ENCODE measurements around the gene SARNP. TPM values are rescaled to one million over a fixed set of nuclear protein-coding genes. Genes with fewer than 3 reads are reported as not detected.

SARNP gene
- total and polyA plus RNA-seq, 10 of the 15 experiments (the other 5 are each of a cell fraction or from before 2014, with no cell fraction given): 77.6 to 445 (median 188) TPM

- TF ChIP-seq TARDBP (IDR thresholded peaks at IDR 0.05; ENCODE audit: borderline replicate concordance) (no peak), ZNF217 (IDR thresholded peaks at IDR 0.05) (no peak), RCOR1 (conservative IDR thresholded peaks at IDR 0.05; ENCODE audit: low read depth, low read length) (no peak), BHLHE40 (IDR thresholded peaks at IDR 0.05; ENCODE audit: borderline replicate concordance in 1 of 2, low read depth in 2 of 2, low read length in 1 of 2) (no peak; a peak in 1 of 4 replicates), MTA3 (IDR thresholded peaks at IDR 0.05; ENCODE audit: borderline replicate concordance, low read length) (no peak), CHD2 (IDR thresholded peaks at IDR 0.05; ENCODE audit: borderline replicate concordance, low read depth, low read length) (no peak), PAX8 (IDR thresholded peaks at IDR 0.05) (no peak), MEF2A (IDR thresholded peaks at IDR 0.05; ENCODE audit: insufficient read depth, low read depth, low read length) (no peak), SIX5 (IDR thresholded peaks at IDR 0.05; ENCODE audit: low read depth, low read length, severe bottlenecking) (no peak), FOXK2 (IDR thresholded peaks at IDR 0.05) (peak; percentile 43; the same call in 1 of the 2 replicates), ATF7 (IDR thresholded peaks at IDR 0.05; ENCODE audit: low read depth) (peak; percentile 50; the same call in 1 of the 2 replicates), CHD1 (IDR thresholded peaks at IDR 0.05; ENCODE audit: low read depth, low read length) (no peak), ESRRA (IDR thresholded peaks at IDR 0.05; ENCODE audit: low read length) (no peak), RAD51 (IDR thresholded peaks at IDR 0.05) (peak; percentile 66), MYC (IDR thresholded peaks at IDR 0.05; ENCODE audit: insufficient read depth, insufficient read length, insufficient replicate concordance, low read length, severe bottlenecking) (no peak), SMAD5 (IDR thresholded peaks at IDR 0.05; ENCODE audit: low read depth) (no peak), CBX3 (IDR thresholded peaks at IDR 0.05; ENCODE audit: borderline replicate concordance, low read depth) (no peak), HDGF (IDR thresholded peaks at IDR 0.05) (no peak), ZNF384 (IDR thresholded peaks at IDR 0.05; ENCODE audit: borderline replicate concordance, low read depth, low read length) (no peak), ETV6 (conservative IDR thresholded peaks at IDR 0.05 in 1 of 2, IDR thresholded peaks at IDR 0.05 in 1 of 2; ENCODE audit: borderline replicate concordance in 1 of 2, low read depth in 1 of 2) (no peak), NFIC (IDR thresholded peaks at IDR 0.05; ENCODE audit: low read depth, low read length) (no peak), CEBPZ (IDR thresholded peaks at IDR 0.05; ENCODE audit: low read depth, low read length) (no peak), MYB (IDR thresholded peaks at IDR 0.05; ENCODE audit: borderline replicate concordance, low read depth, low read length) (no peak), EP300 (IDR thresholded peaks at IDR 0.05; ENCODE audit: borderline replicate concordance in 1 of 2, control insufficient read depth in 1 of 2, low read depth in 2 of 2, low read length in 2 of 2) (no peak), BACH1 (IDR thresholded peaks at IDR 0.05; ENCODE audit: borderline replicate concordance) (0 out of 2 replicates have a peak, but pooled peaks have one; percentile 17), ZBED1 (IDR thresholded peaks at IDR 0.05; ENCODE audit: borderline replicate concordance) (no peak), TBL1XR1 (IDR thresholded peaks at IDR 0.05; ENCODE audit: low read depth, low read length) (no peak)
- TF ChIP-seq, protein P1, sequence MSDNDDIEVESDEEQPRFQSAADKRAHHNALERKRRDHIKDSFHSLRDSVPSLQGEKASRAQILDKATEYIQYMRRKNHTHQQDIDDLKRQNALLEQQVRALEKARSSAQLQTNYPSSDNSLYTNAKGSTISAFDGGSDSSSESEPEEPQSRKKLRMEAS (IDR thresholded peaks at IDR 0.05; ENCODE audit: low read depth, low read length): no peak
Observed at GRCh38 chr12:55738123-55739024, 79.2 kb downstream of the SARNP start (continued).

Data from GM12878 (cell line).